HG03571 (cell line): ENCODE results near the gene BRINP1.

Experiments
- ATAC-seq: cut with Tn5 transposase; IDR thresholded peaks from one replicate; pipeline ENCODE4 v1.9.1; 2021; ENCODE audit not compliant: unreplicated experiment

Gene BRINP1

GRCh38 chr9:119343059-119343990 is 25.9 kb downstream of the BRINP1 start:
- ATAC-seq: no peak

- no peak for ATAC-seq
Measured at GRCh38 chr9:119339056-119339455, 30.2 kb downstream of the BRINP1 start.

- no peak for ATAC-seq
Measured at GRCh38 chr9:119337573-119337972, 31.7 kb downstream of the BRINP1 start.

- no peak for ATAC-seq
Measured at GRCh38 chr9:119334745-119335144, 34.5 kb downstream of the BRINP1 start.

GRCh38 chr9:119333507-119334229 is 35.6 kb downstream of the BRINP1 start:
- ATAC-seq: no peak

GRCh38 chr9:119332522-119332921 is 36.7 kb downstream of the BRINP1 start:
- ATAC-seq: no peak

GRCh38 chr9:119322184-119322583 is 47.1 kb downstream of the BRINP1 start:
- no peak for ATAC-seq

GRCh38 chr9:119318371-119318770 is 50.9 kb downstream of the BRINP1 start:
- ATAC-seq: no peak

- no peak for ATAC-seq
Measured at GRCh38 chr9:119313846-119314245, 55.4 kb downstream of the BRINP1 start.

GRCh38 chr9:119310741-119311140 is 58.5 kb downstream of the BRINP1 start:
- ATAC-seq: no peak

GRCh38 chr9:119307471-119307870 is 61.8 kb downstream of the BRINP1 start:
- no peak for ATAC-seq

- ATAC-seq: no peak
Measured at GRCh38 chr9:119304555-119304954, 64.7 kb downstream of the BRINP1 start.

- ATAC-seq: no peak
Measured at GRCh38 chr9:119302988-119303698, 66.1 kb downstream of the BRINP1 start.

- ATAC-seq: peak; percentile 75
Measured at GRCh38 chr9:119298076-119298853, 71.0 kb downstream of the BRINP1 start.

GRCh38 chr9:119291554-119291953 is 77.7 kb downstream of the BRINP1 start:
- ATAC-seq: no peak

- no peak for ATAC-seq
Measured at GRCh38 chr9:119289740-119290433, 79.3 kb downstream of the BRINP1 start.

GRCh38 chr9:119284587-119285337 is 84.5 kb downstream of the BRINP1 start:
- no peak for ATAC-seq

- no peak for ATAC-seq
Measured at GRCh38 chr9:119284118-119284517, 85.1 kb downstream of the BRINP1 start.

GRCh38 chr9:119283078-119283794 is 86.0 kb downstream of the BRINP1 start:
- no peak for ATAC-seq
